8988T (cell line): Measurements from ENCODE around the gene SUFU.

Experiments
- DNase-seq: peaks from one replicate; pipeline ENCODE4 v3.0.0; 2011

Gene SUFU

DNA sequence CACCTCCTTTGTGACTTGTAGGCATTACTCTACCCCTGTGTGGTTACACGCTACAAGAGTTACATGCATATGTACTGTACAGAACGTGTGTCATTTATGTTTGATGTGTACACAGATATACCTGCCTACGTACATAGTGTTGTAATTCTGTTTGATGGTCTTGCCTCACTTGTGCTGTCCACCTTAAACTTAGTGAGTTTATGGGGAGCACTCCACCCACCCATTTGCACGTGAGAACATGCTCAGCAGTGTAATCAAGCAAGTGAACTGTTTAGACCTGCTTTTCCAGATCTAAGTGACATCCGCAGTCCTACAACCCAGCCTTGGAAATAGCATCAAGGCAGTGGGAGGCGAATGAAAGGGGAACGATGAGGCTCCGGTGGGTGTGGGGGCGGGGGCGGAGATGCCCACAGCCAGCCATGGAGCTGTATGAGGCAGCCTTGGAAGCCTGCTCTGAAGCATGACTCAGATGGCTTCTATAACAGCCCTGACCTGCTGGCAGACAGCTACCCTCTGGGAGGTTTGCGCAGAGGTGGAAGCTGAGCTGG lies 52.1 kb downstream of the SUFU start:
- no peak for DNase-seq

DNA sequence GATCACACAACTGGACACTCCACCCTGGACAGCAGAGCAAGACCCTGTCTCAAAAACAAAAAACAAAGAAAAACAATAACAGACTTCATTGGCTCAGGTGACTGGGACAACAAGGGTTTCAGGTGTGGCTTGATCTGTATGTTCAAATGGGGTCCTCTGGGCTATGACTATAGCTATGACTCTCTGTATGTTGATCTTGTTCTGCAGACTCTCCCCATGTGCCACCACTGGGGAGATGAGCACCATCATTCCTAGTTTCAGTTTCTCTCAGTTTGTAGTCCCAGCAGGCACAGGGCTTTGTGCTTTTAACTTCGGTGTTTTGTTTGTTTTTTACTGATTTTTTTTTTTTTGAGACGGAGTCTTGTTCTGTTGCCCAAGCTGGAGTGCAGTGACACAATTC lies 53.8 kb downstream of the SUFU start:
- no peak for DNase-seq

DNA sequence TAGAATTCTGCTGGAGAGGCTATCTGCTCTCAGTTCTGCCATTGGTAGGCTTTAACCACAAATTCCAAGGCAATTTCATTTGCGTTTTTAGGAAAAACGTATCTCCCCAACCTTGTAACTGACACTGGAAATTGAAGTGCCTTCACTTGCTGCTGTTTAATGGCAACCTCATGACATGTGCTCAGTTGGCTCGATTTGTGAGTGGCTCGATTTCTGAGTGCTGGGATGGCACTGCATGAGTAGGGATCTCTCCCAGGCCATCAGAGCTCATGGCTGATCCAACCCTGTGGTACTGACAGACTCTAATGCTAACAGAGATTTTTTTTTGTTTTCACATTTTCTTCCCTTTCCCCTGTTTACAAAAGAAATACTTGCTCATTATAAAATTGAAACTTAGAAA lies 56.0 kb downstream of the SUFU start:
- no peak for DNase-seq

DNA sequence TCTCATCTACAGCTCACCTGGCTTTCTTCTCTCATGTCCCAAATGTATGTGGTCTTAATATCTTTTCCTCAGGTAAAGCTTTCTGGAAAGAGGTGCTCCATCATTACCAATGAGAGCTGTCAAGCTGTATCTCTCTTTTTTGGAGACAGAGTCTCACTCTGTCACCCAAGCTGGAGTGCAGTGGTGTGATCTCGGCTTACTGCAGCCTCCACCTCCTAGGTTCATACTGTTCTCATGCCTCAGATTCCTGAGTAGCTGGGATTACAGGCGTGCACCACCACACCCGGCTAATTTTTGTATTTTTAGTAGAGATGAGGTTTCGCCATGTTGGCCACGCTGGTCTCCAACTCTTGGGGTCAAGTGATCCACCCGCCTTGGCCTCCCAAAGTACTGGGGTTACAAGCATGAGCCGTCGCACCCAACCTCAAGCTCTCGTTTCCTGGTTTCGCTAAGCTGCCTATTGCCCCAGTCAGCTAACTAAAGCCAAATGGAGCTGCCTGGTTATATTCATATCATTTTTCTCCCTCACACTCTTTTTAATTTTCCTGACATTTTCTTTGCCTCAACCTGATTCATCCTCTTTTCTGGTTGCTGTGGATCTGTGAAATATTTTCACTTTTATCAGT lies 60.5 kb downstream of the SUFU start:
- no peak for DNase-seq

DNA sequence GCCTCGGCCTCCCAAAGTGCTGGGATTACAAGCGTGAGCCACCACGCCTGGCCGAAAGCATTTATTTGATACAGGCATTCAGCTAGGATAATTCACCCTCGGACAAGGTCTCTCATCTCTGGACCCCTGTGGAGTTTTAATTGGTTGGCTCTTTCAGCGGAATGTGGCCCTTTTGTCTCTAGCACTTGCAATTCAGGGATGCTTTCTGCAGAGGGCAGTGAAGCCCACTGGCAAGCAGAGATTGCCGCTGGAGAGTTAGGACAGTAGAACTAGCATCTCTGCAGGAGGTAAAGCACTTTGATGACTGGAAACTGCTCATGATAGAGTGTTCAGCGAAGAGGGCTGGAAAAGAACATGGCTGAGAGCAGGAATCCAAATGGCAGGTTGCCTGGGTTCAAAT lies 62.0 kb downstream of the SUFU start:
- DNase-seq: no peak

DNA sequence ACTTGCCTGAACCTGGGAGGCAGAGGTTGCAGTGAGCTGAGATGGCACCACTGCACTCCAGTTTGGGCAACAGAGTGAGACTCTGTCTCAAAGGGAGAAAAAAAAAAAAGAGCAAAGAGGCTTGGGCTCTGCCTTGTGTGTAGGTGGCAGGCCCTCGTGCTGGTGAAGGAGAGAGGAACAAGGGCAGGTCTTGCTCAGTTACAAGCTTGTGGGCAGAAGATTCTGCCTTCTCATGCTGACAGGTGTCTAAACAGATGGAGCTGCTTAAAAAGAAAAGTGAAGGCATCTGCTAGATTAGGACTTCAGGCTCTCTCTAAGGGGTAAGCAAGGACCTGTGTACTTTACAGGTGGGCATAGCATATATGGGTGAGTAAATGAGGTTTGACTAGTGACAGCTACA lies 75.0 kb downstream of the SUFU start:
- DNase-seq: no peak

DNA sequence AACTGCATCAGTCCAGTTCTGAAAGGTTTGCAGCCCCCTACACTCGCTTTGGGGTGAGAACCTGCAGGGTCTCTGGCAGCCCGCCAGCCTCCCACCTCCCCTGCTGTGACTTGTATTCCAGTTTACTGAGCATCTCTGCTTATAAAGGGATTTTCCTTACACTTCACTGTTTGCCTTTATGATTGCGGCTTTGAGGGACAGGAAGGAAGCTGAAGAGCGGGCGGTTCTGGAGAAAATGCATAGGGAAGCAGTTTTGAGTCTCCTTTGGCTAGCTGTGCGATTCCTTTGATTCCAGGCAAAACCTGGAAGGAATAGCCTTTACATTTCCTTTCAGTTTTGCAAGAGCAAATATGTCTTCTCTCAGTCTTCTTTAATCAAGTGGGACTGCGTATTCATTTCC lies 75.6 kb downstream of the SUFU start:
- no peak for DNase-seq

DNA sequence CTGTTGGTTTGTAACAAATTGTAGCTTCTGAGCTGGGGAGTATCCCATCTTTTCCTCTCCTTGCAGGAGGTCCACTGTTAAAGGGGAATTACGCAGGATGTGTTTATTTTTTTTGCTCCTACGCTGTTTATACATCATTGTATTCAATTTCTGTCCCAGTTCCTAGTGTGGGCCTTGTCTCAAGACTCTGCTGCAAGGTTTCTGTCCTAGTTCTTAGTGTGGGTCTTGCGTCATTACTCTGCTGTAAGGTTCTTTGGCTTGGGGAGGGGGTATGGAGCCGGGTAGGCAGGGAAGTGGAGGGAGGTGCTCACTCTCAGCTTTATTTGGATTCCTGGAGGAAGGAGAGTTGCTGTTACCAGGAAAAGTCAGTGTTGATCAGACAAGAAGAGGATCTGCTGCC lies 76.5 kb downstream of the SUFU start:
- no peak for DNase-seq

DNA sequence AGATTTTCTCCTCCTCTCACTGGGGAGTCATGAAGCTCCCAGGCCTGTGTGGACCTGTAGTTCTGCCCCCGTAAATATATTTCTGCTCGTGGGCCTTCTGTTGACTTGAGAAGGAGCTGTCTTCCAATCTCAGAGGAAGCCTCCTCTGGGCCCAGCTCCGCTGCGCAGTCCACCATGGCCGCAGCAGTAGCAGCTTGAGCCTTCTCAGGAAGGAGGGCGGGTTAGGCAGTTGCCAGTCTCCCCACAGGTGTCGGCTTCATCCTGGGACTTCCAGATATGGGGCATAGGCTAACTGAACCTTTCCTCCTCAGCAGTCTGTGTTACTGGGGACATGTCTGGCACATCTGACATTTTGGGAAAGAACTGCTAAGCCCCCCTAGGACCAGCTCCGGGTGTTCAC lies 77.6 kb downstream of the SUFU start:
- DNase-seq: no peak

DNA sequence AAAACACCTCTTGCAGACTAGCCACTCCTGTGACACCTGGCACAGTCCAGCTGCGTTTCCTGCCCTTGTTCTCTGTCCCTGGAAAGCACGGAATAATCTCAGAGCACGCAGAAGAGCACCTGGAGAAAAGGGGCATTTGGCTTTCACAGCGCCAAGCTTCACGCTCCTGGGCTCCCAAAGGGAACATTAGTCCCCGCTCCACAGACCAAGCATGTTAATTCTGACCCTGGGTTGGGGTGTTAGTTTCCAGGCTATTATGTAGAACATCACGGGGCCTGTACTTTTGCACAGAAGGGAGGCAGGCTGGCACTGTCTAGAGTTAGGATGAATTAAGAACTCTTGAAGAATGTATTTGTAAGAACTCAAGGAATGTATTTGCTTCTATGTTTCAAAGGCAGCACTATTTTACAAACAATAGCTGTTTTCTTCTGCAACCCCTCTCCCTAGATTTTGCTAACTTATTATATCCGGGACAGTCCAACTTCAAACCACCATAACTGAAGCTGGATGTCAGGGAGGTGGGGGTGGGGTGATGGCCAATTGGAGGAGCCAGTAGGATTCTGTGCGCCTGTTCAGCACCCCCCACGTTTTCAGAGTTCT lies 78.3 kb downstream of the SUFU start:
- DNase-seq: no peak

DNA sequence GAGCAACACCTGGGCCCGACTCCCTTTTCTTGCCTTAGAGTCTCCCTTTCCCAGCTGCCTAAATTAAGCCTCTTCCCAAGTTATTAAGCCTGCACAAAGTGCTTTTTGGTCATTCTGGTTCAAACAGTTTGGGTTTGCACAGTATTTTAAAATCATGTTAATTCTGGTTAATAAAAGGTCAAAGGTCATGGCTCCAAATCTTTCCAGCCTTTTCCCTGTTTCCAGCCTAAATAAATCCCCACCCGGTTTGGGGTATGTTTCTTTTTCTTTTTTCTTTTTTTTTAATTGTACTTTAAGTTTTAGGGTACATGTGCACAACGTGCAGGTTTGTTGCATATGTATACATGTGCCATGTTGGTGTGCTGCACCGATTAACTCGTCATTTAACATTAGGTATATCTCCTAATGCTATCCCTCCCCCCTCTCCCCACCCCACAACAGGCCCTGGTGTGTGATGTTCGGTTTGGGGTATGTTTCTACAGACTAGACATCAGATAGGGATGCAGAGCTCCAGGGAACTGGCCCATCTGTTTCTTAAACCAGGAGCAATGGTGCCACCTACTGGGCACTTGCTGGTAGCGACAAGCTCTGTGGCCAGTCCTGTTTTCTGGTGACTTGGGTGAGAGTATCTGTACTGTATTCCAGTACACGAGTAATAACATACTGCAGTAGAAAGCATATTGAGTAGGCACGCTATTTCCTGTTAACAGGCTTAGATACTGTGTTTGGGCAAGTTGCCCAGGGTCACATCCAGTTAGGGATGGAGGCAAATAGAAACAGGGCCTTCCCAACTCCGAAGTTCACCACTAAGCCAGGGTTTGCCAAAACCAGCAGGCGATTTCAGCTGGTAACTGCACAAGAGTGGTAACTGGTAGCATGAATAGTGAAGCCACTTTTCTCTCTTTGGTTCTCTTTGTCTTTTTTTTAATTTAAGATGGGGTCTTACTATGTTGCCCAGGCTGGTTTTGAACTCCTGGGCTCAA lies 80.0 kb downstream of the SUFU start:
- DNase-seq: peak; percentile 68

DNA sequence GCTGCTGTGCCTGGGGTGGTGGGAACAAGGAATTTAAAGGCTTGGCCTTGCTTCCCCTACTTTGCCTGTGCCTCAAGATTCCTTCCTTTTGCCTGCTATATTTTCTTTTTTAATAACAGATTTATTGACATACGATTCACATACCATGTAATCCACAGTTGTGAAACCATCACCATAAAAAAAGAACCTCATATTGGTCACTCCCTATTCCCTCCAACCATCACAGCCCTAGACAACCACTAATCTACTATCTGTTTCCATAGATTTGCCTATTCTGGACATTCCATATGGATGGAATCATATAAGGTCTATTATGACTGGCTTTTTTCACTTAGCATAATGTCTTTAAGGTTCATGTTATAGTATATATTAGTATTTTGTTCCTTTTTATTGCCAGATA lies 81.3 kb downstream of the SUFU start:
- DNase-seq: no peak

DNA sequence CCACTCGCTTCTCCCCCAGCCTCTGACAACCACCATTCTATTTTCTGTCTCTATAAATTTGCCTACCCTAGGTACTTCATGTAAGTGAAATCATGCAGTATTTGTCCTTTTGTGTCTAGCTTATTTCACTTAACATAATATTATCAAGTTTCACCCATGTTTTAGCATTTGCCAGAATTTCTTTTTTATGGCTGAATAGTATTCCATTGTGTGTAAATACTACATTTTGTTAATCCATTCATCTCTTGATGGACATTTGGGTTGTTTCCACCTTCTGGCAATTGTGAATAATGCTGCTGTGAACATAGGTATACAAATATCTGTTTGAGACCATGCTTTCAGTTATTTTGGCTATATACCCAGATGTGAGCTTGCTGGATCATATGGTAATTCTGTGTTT lies 83.1 kb downstream of the SUFU start:
- no peak for DNase-seq

DNA sequence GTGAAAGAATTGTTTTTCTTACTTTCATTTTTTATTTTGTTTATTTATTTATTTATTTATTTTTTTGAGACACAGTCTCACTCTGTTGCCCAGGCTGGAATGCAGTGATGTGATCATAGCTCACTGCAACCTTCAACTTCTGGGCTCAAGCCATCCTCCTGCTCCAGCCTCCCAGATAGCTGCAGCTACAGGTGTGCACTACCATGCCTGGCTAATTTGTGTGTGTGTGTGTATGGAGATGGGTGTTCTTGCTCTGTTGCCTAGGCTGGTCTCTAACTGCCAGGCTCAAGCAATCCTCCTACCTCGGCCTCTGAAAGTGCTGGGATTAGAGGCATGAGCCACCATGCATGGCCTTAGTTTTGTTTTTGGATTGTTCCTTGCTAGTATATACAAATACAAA lies 85.1 kb downstream of the SUFU start:
- DNase-seq: no peak

DNA sequence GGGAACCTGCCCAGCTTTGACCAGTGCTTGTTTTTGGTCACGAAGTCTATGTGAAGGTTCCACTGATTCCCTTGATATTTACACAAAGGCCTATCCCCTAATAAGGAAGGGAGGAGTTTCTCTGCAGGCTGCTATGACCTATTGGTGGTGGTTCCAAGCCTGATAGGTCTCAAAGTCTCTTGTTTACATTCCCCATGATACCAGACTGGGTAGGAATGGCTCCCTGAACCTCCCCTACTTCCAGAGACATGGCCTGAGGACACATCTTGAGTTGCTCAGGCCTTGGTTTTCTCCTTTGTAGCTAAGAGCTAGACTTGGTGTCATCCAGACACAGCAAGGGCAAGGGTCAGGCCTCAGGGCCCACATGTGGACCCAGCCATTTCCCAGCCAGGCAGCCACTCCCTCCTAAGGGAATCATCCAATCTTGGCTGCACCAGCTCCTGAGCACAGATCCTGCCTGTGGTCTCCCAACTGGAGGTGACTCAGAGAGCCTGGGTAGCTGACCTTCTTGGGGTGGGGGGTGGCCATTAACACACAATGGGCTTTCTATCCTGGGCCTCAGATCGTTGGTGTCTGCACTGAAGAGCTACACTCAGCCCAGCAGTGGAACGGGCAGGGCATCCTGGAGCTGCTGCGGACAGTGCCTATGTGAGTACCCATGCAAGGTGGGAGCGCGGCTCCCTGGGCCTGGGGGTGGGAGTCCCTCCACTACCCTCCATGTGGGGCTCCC lies 89.5 kb downstream of the SUFU start:
- DNase-seq: no peak

DNA sequence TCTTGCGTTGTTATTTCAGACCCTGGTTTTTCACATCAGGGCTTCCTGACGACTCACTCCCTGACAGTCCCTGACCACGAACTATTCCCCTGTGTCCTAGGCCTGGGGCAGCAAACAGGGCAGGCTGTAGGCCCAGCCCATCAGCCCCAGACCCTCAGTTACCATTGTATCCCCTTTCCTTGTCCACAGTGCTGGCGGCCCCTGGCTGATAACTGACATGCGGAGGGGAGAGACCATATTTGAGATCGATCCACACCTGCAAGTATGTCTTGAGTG lies 90.0 kb downstream of the SUFU start:
- DNase-seq: no peak

DNA sequence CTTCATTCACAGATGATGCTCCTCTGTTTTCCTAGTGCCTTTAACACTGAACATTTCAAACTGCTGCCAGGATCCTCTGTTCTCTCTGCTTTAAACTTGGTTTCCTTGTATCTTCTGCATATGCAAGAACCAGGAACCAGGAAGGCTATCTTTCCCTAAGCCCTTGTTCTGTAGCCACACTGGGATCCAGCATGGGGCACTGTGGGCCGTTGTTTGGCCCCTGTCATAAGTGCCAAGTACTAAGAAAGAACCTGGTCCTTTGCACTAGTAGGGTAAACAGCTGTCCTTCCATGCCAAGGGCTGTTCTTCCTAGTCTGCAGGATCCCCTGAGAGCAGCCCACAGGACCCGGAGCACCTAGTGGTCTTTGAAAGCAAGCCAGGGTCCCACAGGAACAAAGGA lies 91.5 kb downstream of the SUFU start:
- no peak for DNase-seq

DNA sequence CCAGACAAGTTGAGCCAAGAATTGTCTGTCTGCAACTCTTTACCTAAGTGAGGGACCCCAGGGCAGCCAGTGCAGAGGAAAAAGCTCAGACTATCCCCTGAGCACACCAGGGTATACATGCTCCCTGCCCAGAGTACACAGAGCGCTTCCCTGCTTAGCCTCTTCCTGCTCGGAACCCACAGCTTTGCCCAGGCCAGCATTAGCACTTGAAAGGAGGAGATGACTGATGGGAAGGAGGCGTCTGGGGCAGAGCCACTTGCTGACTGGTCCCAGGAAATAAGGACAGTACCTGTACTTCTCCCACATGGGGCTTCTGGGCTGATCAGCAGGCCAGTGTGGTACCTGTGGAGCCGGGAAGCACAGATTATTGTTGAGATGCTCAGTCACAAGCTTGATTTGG lies 92.1 kb downstream of the SUFU start:
- no peak for DNase-seq

DNA sequence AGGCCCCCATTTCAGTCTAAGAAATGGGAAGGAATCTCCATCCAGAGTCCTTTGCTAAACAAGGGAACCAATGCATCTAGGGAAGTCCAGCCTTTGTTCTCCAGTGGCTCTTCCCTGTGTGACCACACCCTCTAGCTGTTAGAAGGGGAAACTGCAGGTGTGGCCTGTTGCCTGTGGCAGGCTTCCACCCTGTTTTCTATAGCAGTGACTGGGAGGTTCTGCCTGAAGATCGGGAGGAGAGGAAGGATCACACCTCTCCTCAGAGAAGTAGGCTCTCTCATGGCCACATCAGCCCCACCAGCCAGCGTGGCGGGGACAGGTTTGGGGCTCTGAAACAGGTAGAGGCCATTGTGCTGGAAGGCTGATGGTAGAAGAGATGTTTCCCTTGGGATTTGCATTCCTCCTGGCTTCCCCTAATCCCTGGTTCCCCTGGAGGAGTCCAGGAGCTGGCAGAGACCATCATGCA lies 92.8 kb downstream of the SUFU start:
- peak; percentile 70 for DNase-seq

DNA sequence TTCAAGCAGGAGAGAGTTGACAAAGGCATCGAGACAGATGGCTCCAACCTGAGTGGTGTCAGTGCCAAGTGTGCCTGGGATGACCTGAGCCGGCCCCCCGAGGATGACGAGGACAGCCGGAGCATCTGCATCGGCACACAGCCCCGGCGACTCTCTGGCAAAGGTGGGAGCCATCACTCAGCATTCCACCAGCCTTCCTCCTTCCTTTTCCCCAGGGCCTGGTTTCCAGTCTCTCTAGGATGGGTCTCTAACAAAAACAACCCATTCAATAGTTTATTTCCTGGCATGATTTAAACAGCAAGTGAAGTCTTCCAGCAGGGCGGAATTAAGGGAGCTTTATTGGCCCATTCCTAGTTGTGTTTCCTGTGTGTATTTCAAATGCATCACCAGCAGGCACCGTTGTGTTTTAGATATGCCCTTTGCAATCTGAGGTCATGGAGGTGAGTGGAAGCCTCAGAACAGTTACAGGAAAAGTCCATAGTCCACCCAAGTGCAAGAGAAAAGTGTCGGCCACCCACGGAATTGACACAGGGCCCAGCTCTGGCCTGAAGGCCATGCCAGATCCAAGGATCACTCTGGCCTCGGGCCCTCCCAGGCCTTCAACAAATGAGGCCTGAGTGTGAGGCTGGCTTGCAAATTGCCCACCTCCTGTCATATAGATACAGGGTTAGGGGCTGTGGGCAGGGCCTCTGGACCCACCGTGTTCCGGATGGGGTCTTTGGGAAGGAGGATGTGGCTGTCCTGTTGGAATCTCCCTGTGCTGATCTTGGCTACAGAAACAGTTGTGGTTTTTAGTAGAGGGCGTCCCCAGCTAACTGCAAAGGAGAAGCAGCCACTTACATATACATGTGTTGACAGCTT lies 93.6 kb downstream of the SUFU start:
- no peak for DNase-seq

DNA sequence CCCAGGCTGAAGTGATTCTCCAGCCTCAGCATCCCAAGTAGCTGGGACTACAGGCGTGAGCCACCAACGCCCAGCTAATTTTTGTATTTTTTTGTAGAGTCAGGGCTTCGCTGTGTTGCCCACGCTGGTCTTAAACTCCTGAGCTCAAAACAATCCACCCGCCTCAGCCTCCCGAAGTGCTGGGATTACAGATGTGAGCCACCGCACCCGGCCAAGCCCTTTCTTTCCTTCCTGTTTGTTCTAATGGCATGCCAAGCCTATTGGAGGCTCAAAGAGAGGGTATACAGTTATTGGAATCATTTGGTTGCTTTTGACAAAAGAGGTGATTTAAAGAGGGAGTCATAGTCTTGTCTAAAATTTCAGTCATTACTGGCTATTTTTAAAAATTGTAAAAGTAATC lies 94.5 kb downstream of the SUFU start:
- DNase-seq: no peak
